ENCODE data around the gene GALNT17. TPM values are rescaled to one million over a fixed set of nuclear protein-coding genes. Genes with fewer than 3 reads are reported as not detected.
A peak's percentile ranks its signal among the peaks of the same experiment; 100 is the strongest.

The GALNT17 gene
- total RNA-seq, 1 experiment from 2014 or later = 0.03 TPM

GRCh38 chr7:71482284-71482683, 350.3 kb downstream of the GALNT17 start:
- no peak for DNase-seq (ENCODE audit: low read depth, low spot score)
- in situ Hi-C loops (cut with HindIII; ENCODE audit: low pct_unique_long_range_greater_than_20kb, low sequenced_read_pairs) = no loop called here

- in situ Hi-C loops (cut with HindIII; ENCODE audit: low pct_unique_long_range_greater_than_20kb, low sequenced_read_pairs) = no loop called here
- no peak for DNase-seq (ENCODE audit: low read depth, low spot score)
Measured at GRCh38 chr7:71484380-71484779, 352.4 kb downstream of the GALNT17 start.

- in situ Hi-C loops (cut with HindIII; ENCODE audit: low pct_unique_long_range_greater_than_20kb, low sequenced_read_pairs) = no loop called here
- DNase-seq (ENCODE audit: low read depth, low spot score) = no peak
Measured at GRCh38 chr7:71485586-71485985, 353.6 kb downstream of the GALNT17 start.

- in situ Hi-C loops (cut with HindIII; ENCODE audit: low pct_unique_long_range_greater_than_20kb, low sequenced_read_pairs) = no loop called here
- no peak for DNase-seq (ENCODE audit: low read depth, low spot score)
Measured at GRCh38 chr7:71486414-71486813, 354.5 kb downstream of the GALNT17 start.

GRCh38 chr7:71486856-71487628, 355.1 kb downstream of the GALNT17 start:
- in situ Hi-C loops (cut with HindIII; ENCODE audit: low pct_unique_long_range_greater_than_20kb, low sequenced_read_pairs) = no loop called here
- DNase-seq (ENCODE audit: low read depth, low spot score) = no peak

GRCh38 chr7:71488308-71488707, 356.4 kb downstream of the GALNT17 start:
- in situ Hi-C loops (cut with HindIII; ENCODE audit: low pct_unique_long_range_greater_than_20kb, low sequenced_read_pairs) = no loop called here
- DNase-seq (ENCODE audit: low read depth, low spot score) = peak; percentile 42

- no peak for DNase-seq (ENCODE audit: low read depth, low spot score)
- in situ Hi-C loops (cut with HindIII; ENCODE audit: low pct_unique_long_range_greater_than_20kb, low sequenced_read_pairs) = no loop called here
Measured at GRCh38 chr7:71491336-71491735, 359.4 kb downstream of the GALNT17 start.

- DNase-seq (ENCODE audit: low read depth, low spot score) = no peak
- in situ Hi-C loops (cut with HindIII; ENCODE audit: low pct_unique_long_range_greater_than_20kb, low sequenced_read_pairs) = no loop called here
Measured at GRCh38 chr7:71495828-71496227, 363.9 kb downstream of the GALNT17 start.

- in situ Hi-C loops (cut with HindIII; ENCODE audit: low pct_unique_long_range_greater_than_20kb, low sequenced_read_pairs) = no loop called here
- no peak for DNase-seq (ENCODE audit: low read depth, low spot score)
Measured at GRCh38 chr7:71497256-71497946, 365.5 kb downstream of the GALNT17 start.

GRCh38 chr7:71498381-71498780, 366.4 kb downstream of the GALNT17 start:
- in situ Hi-C loops (cut with HindIII; ENCODE audit: low pct_unique_long_range_greater_than_20kb, low sequenced_read_pairs) = no loop called here
- DNase-seq (ENCODE audit: low read depth, low spot score) = no peak

- in situ Hi-C loops (cut with HindIII; ENCODE audit: low pct_unique_long_range_greater_than_20kb, low sequenced_read_pairs) = no loop called here
- no peak for DNase-seq (ENCODE audit: low read depth, low spot score)
Measured at GRCh38 chr7:71504697-71505441, 372.9 kb downstream of the GALNT17 start.

GRCh38 chr7:71506822-71507221, 374.9 kb downstream of the GALNT17 start:
- in situ Hi-C loops (cut with HindIII; ENCODE audit: low pct_unique_long_range_greater_than_20kb, low sequenced_read_pairs) = no loop called here
- DNase-seq (ENCODE audit: low read depth, low spot score) = no peak

- no peak for DNase-seq (ENCODE audit: low read depth, low spot score)
- in situ Hi-C loops (cut with HindIII; ENCODE audit: low pct_unique_long_range_greater_than_20kb, low sequenced_read_pairs) = no loop called here
Measured at GRCh38 chr7:71507680-71508602, 376.0 kb downstream of the GALNT17 start.

GRCh38 chr7:71509381-71509780, 377.4 kb downstream of the GALNT17 start:
- no peak for DNase-seq (ENCODE audit: low read depth, low spot score)
- in situ Hi-C loops (cut with HindIII; ENCODE audit: low pct_unique_long_range_greater_than_20kb, low sequenced_read_pairs) = no loop called here

- DNase-seq (ENCODE audit: low read depth, low spot score) = peak; percentile 70
- in situ Hi-C loops (cut with HindIII; ENCODE audit: low pct_unique_long_range_greater_than_20kb, low sequenced_read_pairs) = no loop called here
Measured at GRCh38 chr7:71511361-71511807, 379.4 kb downstream of the GALNT17 start.

- DNase-seq (ENCODE audit: low read depth, low spot score) = no peak
- in situ Hi-C loops (cut with HindIII; ENCODE audit: low pct_unique_long_range_greater_than_20kb, low sequenced_read_pairs) = no loop called here
Measured at GRCh38 chr7:71517940-71518699, 386.2 kb downstream of the GALNT17 start.

GRCh38 chr7:71518880-71519279, 386.9 kb downstream of the GALNT17 start:
- no peak for DNase-seq (ENCODE audit: low read depth, low spot score)
- in situ Hi-C loops (cut with HindIII; ENCODE audit: low pct_unique_long_range_greater_than_20kb, low sequenced_read_pairs) = no loop called here

All from SK-MEL-5 (cell line).